HG03095 (cell line): ENCODE results near the gene STX5.
A peak's percentile ranks its signal among the peaks of the same experiment; 100 is the strongest.
"Not testable (repeated sequence)": the region's sequence is repeated elsewhere in the genome, so short reads cannot be mapped to it uniquely, and the experiment has no call there.

Source experiments
- ATAC-seq: cut with Tn5 transposase; IDR thresholded peaks from one replicate; pipeline ENCODE4 v1.9.1; 2021; ENCODE audit warnings: moderate library complexity; ENCODE audit not compliant: unreplicated experiment

STX5 gene

GRCh38 chr11:62831520-62832335 is at the start of gene STX5:
Gene STX5, minus strand, starts transcription at chr11:62832051. Its CDS starts 808 bp downstream, at chr11:62831243.
- ATAC-seq, result peak; percentile 78

GRCh38 chr11:62880803-62881578 is 49.1 kb upstream of the STX5 start, which contains the start of gene SLC3A2:
Gene SLC3A2, plus strand, starts transcription at chr11:62880896. Its CDS starts 128 bp downstream, at chr11:62881024.
- ATAC-seq, result peak; percentile 70

GRCh38 chr11:62880231-62880802 is 48.5 kb upstream of the STX5 start:
- ATAC-seq, result peak; percentile 13

GRCh38 chr11:62879235-62879978 is 47.6 kb upstream of the STX5 start:
- ATAC-seq, result no peak

GRCh38 chr11:62876712-62877111 is 44.9 kb upstream of the STX5 start:
- no peak for ATAC-seq

GRCh38 chr11:62875698-62876478 is 44.0 kb upstream of the STX5 start:
- no peak for ATAC-seq

GRCh38 chr11:62874851-62875250 is 43.0 kb upstream of the STX5 start:
- ATAC-seq, result no peak

GRCh38 chr11:62865635-62866034 is 33.8 kb upstream of the STX5 start:
- no peak for ATAC-seq

- ATAC-seq, result no peak
Measured at GRCh38 chr11:62863687-62864335, 32.0 kb upstream of the STX5 start.

- not testable (repeated sequence) for ATAC-seq
Measured at GRCh38 chr11:62861564-62862192, 29.8 kb upstream of the STX5 start.

- no peak for ATAC-seq
Measured at GRCh38 chr11:62860835-62861563, 29.1 kb upstream of the STX5 start.

- ATAC-seq, result not testable (repeated sequence)
Measured at GRCh38 chr11:62859281-62859703, 27.4 kb upstream of the STX5 start.

GRCh38 chr11:62858201-62858600 is 26.4 kb upstream of the STX5 start:
- ATAC-seq, result no peak

- no peak for ATAC-seq
Measured at GRCh38 chr11:62857541-62857982, 25.7 kb upstream of the STX5 start.

- ATAC-seq, result no peak
Measured at GRCh38 chr11:62856333-62856895, 24.6 kb upstream of the STX5 start.

- ATAC-seq, result peak; percentile 67
Measured at GRCh38 chr11:62855571-62856332, 23.9 kb upstream of the STX5 start.
